Caki2 (cell line): Measurements from ENCODE around the gene TMUB2. TPM values are rescaled to one million over a fixed set of nuclear protein-coding genes. Genes with fewer than 3 reads are reported as not detected.

Experiments
- DNase-seq: peaks from one replicate; pipeline ENCODE4 v3.0.0-alpha.2; 2015; ENCODE audit warnings: low read depth
- in situ Hi-C: cut with HindIII; loops from 2 replicates; pipeline ENCODE4 v1.10.0; 2016; ENCODE audit warnings: low sequenced_read_pairs, low pct_unique_long_range_greater_than_20kb, mixed read lengths
- total RNA-seq: library from RNA; depleted of rRNA; stranded (reverse); fragments of >200 nt; shearing (Covaris generic); gene quantifications from 2 replicates; pipeline ENCODE4 v1.2.3, GENCODE V29; 2014; ENCODE audit warnings: low replicate concordance

The TMUB2 gene
- total RNA-seq, 1 experiment from 2014 or later, result 66.0 TPM

GRCh38 chr17:44197980-44198720 is 11.4 kb downstream of the TMUB2 start:
- no peak for DNase-seq
- in situ Hi-C loops, result no loop called here

DNA sequence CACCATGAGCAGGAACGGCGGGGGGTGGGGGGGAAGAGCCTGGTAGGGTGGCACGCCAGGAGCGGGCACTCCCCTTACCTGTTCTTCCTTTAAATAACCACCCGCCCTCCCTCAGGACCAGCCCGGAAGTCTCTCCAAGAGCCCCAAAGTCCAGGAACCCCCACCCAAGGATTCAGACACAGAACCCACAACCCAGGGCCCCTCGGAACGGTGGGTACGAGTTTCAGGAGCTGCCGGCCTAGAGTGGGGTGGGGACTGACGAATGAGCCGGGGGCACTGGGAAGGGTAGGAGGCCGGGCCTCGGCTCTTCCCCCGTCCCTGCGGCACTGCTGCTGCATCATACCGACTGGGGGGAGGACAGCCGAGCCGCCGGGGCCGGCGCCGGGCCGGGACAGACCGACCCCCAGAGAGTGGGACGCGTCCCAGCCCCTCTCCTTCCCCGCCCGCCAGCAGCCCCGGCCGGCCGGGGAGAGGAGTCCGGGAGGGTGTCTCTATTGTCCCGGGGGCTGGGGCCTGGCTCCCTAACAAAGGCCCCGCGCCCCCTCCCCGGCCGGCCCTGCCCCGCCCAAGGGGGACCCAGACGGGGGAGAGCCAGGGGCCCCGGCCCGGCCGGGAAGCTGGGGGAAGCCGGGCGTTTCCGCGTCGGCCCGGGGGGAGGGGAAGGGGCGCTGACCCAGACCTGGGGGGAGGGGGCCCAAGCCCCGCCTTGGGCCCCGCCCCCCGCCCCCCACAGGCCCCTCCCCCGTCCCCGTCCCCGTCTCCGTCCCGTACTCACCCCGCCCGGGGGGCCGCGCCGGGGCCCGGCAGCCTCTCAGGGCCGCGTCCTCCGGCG is 12.2 kb downstream of the TMUB2 start:
- in situ Hi-C loops, result no loop called here
- no peak for DNase-seq

DNA sequence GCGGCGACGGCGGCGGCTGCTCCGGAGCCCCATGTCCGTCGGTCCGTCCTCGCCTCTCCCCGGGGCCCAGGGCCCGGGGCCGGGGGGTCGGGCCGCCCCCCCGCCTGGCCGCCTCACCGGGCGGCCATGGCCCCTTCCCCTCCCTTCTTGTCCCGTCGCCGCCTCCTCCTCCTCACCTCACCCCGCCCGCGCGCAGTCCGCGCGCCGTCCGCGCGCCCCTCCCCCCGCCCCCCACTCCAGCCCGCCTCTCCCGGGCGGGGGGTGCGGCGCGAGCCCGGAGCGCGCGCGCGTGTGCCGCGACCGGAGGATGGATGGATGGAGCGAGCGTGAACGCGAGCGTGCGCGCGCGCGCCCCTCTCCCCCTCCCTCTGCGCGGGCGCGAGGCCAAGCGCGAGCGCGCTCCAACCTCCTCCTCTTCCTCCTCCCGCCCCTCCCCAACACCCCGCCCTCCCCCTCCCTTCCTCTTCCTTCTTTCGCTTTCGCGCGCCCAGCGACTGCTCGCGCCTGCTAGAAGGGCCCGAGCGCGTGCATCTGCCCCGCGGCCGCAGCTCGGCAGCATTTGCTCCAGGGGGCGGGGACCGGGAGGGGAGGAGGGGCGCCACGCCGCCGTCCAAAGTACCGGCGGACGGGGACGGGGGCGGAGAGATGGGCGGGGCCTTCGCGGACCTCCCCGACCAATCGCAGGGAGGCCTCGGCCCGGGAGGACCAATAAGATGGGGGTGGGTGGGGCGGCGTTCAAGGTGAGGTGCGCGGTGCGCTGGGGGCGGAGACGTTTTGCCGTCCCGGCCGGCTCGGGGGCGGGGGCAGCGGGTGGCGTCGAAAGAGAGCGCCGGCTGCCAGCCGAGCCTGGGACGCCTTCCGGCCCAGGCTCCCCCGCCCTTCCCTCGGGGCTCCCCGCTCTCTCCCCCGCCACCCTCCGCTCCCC is 13.0 kb downstream of the TMUB2 start, which contains the start of gene ATXN7L3:
Gene ATXN7L3, minus strand, starts transcription at position 332 of the 925 bp plus-strand sequence. CDS start 1,814 bp downstream, outside the sequence.
- DNase-seq, result peak; percentile 97
- in situ Hi-C loops, result no loop called here

GRCh38 chr17:44200478-44201155 is 13.8 kb downstream of the TMUB2 start:
- in situ Hi-C loops, result no loop called here
- no peak for DNase-seq

DNA sequence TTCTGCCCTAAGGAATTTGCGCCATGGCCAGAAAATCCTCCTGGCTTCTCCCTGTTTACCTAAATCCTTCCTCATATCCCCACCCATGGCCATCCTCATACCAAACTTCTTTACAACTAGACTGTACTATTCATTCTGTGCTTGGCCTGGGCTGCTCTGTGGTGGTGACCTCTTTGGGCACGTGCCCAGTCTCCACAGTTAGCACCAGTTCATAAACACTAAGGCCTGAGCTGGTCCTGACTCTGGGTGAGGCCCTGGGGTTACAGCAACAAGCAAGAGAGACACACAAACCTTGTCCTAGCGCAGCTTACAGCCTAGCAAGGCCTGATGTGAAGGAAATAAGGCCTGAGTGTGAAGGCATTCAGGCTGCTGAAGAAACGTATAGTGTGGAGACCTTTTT is 16.0 kb downstream of the TMUB2 start:
- in situ Hi-C loops, result no loop called here
- DNase-seq, result no peak

DNA sequence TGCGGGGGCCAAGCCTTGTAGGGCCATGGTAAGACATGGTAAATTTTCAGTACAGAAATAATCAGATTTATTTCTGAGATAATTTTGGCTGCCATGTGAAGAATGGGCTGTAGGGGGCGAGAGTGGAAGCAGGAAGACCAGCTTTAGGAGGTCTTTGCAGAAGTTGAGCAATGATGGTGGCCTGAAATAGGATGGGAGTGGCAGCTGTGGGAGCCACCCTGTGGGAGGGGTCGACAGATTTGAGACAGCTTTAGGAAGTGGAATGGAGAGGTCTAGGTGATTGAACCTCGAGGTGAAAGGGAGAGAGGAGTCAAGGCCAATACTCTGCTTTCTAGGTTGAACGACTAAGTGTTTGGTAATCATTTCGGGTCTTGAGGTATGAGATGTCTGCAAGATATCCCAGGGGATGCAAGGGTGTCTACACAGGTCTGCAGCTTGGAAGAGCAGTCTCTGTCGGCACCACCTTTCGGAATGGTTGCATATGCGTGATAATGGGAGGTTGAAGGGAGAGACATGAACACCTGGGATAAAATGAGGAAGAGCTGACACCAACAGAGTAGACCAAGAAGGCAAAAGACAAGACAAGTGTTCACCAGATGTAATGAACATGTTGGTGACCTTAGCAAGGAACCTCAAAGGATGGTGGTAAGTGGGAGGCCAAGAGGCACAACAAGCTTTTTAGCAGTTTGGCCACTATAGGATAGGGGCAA is 17.1 kb downstream of the TMUB2 start:
- in situ Hi-C loops, result no loop called here

GRCh38 chr17:44204441-44204882 is 17.7 kb downstream of the TMUB2 start:
- no peak for DNase-seq
- in situ Hi-C loops, result no loop called here

More for the DNA sequence above, 17.1 kb downstream of the TMUB2 start:
- no peak for DNase-seq

DNA sequence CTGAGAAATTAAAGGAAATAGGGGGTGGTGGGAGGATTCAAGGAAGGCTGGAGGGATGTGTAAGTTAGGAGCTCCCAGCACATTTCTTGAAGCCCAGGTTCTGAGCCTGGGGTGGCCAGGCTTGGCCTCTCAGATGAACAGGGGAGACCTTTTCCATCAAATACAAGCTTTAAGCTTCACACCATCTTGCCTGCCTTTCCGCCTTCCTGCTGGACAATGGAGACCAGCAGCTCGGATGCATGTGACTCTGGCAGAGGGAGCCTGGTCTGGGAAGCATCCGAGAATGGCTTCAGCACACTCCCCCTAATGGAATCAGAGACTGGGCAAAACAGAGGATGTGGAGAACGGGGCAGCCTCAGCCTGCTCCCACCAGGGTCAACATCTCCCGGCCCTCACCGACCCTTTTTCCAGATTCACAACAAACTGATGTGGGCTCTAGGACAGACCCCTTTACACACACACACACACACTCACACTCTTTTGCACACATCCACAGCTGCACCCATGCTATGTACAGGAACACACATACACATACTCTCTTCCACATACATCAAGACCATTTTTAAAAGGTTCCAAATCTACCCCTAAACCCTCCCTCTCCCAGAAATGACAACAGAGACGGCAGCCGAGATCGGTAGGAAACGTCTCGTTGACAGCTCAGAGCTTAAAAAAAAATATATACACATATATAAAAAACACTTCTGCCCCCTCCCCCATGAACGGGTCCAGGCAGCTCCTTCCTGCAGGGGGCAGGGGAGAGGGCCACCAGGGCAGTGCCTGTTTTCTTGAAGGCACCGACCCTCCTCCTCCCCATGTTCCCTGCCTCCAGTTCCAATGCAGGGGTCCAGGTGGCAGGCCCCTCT is 19.4 kb downstream of the TMUB2 start:
- DNase-seq, result no peak
- in situ Hi-C loops, result no loop called here

DNA sequence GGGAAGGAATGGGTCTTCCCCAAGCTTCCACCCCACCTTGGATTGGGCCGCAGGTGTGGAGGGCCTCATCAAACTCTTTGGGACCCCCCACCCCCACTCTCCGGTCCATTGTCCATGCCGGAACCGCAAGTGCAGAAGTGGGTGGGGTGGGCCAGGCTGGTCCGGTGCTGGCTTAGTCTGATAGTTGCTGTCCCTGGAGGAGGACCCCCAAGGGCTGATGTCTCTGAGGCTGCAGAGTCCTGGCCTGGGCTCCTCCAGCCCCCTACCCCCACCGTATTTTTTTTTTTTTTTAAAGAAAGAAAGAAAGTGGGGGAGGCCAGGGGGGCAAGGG is 20.0 kb downstream of the TMUB2 start:
- in situ Hi-C loops, result no loop called here
- DNase-seq, result no peak

DNA sequence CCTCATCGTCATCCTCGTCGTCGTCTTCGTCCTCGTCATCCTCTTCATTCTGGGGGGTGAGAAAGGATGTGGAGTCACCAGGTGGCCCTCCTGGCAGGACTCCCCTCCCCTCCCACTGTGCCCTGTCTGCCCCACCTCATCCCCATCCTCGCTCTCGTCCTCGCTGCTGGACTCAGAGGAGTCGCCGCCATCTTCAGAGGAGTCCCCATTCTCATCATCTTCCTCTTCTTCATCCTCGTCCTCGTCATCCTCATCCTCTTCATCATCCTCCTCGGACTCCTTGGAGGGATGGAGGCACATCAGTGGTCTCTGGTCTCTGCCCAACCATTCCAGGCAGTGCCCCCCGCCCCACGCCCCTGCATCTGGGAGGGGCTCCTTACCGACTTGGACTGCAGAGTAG is 20.5 kb downstream of the TMUB2 start:
- DNase-seq, result no peak
- in situ Hi-C loops, result no loop called here

GRCh38 chr17:44207743-44208142 is 21.0 kb downstream of the TMUB2 start:
- in situ Hi-C loops, result no loop called here
- DNase-seq, result no peak

GRCh38 chr17:44209786-44210341 is 23.1 kb downstream of the TMUB2 start:
- in situ Hi-C loops, result no loop called here
- no peak for DNase-seq

DNA sequence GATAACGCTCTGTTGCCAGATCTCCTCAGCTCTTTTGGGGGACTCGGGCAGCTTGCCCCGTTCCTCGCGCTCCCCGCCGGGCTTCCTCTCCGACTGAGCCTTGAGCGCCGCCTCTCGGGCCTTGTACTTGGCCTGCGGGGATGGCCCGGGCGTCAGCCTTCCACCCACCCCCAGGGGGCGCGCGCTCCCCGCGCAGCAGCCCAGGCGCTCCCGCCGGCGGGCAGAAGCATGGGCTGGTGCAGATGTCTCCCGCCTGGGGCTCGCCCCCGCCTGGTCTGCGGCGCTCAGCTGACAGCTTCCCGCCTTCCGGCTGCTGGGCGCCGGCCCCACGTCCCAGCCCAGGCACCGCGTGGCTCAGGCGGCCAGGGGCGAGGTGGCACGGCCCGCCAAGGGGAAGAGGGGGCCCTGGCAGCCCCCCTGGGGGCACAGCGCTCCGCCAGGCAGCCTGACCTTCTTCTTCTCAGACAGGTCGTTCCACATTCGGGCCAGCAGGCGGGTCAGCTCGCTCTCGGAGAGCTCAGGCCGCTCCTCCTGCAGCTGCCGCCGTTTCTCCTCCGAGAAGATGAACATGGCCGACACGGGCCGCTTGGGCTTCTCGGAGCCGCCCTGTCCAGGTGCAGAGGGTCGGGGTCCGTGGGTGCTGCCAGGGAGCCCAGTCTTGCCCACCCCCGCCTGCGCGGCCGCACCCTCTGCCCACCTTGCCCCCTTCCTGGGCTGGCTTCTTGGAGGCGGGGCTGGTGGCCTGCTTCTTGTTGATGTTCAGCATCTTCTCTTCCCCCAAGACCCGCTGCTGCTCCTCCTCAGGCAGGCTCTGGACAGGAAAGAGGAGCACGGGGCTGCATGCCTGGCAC is 23.8 kb downstream of the TMUB2 start:
- DNase-seq, result no peak
- in situ Hi-C loops, result no loop called here

DNA sequence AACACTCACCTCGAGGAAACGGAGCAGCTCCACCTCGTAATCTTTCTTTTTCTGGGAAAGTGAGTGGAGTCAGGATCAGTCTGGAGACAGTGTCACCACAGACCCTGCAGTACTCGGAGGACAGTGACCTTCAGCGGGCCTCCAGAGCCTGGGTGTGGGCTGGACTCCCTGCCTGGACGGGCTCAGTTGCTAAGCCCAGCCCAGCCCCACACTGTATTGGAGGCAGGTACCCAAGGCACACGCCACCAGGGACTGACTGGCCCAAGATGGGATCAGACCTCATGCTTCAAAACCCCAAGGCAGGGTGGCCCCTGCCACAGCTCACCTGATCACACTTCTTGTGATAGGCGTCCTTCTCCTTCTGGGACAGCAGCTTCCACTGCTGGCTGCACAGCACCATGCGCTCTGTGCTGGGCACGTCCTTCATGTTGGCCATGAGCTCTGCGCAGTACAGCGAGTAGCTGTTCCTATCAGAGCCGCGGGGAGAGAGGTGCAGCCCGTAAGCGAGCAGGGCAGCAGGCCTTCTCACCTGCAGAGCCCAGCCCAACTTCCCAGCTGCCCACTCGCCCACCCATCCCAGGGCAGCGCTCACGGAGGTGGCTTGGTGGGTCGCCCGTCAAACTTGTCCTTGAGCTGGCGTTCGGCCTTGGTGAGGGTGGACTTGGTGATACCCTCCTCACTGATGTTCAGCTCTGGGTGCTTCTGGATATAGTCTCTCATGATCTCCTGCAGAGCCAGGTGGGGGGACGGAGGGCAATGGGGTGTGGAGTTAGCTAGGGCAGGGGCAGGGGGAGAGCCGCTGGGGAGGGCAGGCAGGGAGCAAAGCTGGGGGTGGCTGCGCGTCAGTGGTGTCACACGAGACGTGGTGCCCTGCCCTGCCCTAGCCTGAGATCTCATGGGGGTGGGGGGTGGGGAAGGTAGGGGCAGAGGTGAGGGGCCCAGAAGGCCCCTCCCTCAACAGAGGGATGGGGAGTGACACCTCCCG is 24.8 kb downstream of the TMUB2 start:
- in situ Hi-C loops, result no loop called here
- DNase-seq, result no peak
